GM23338 (cell line): Measurements from ENCODE around the gene ZNF354C. TPM values are rescaled to one million over a fixed set of nuclear protein-coding genes. Genes with fewer than 3 reads are reported as not detected.

Experiments used
- ATAC-seq: fragments of 200-7000 bp; cut with Tn5 transposase; 3 replicates; pipeline ENCODE4 v1.9.1; 2020
- DNase-seq: peaks from one replicate; pipeline ENCODE4 v3.0.0-alpha.2; 2015; ENCODE audit warnings: low spot score
- H2AFZ ChIP-seq: fragments of 200-600 bp; sonication (generic); 2 replicates; pipeline ENCODE4 v1.8.0; 2016; ENCODE audit warnings: antibody characterized with exemption, mild to moderate bottlenecking, moderate library complexity
- H3F3A ChIP-seq: fragments of 200-600 bp; sonication (generic); replicated peaks from 2 replicates; pipeline ENCODE4 v1.8.0; 2017; ENCODE audit warnings: antibody characterized with exemption, mixed run types, low read depth
- H3K27ac ChIP-seq: fragments of 200-600 bp; sonication (generic); 2 replicates; pipeline ENCODE4 v1.6.1; 2016; ENCODE audit warnings: low read depth
- H3K27me3 ChIP-seq: fragments of 200-600 bp; sonication (generic); 2 replicates; pipeline ENCODE4 v1.8.0; 2016; ENCODE audit warnings: mild to moderate bottlenecking, mixed run types, moderate library complexity; ENCODE audit not compliant: insufficient read depth
- H3K36me3 ChIP-seq: fragments of 200-600 bp; sonication (generic); 2 replicates; pipeline ENCODE4 v1.8.0; 2016; ENCODE audit warnings: mild to moderate bottlenecking; ENCODE audit not compliant: insufficient read depth
- H3K4me1 ChIP-seq: fragments of 200-600 bp; sonication (generic); 2 replicates; pipeline ENCODE4 v1.8.0; 2016; ENCODE audit warnings: mild to moderate bottlenecking, moderate library complexity; ENCODE audit not compliant: insufficient read depth
- H3K4me2 ChIP-seq: fragments of 200-600 bp; sonication (generic); 2 replicates; pipeline ENCODE4 v1.7.1; 2017; ENCODE audit warnings: mixed run types
- H3K4me3 ChIP-seq: fragments of 200-600 bp; sonication (generic); 2 replicates; pipeline ENCODE4 v1.6.1; 2016; ENCODE audit warnings: mixed run types
- H3K79me2 ChIP-seq: fragments of 200-600 bp; sonication (generic); replicated peaks from 2 replicates; pipeline ENCODE4 v1.8.0; 2017; ENCODE audit warnings: mild to moderate bottlenecking; ENCODE audit not compliant: insufficient read depth
- H3K9me2 ChIP-seq: fragments of 200-600 bp; sonication (generic); 2 replicates; pipeline ENCODE4 v1.8.0; 2017; ENCODE audit not compliant: insufficient read depth
- H4K20me1 ChIP-seq: fragments of 200-600 bp; sonication (generic); replicated peaks from 2 replicates; pipeline ENCODE4 v1.8.0; 2017; ENCODE audit warnings: mild to moderate bottlenecking; ENCODE audit not compliant: insufficient read depth
- H3K27ac Mint-ChIP-seq: 2 replicates; pipeline ENCODE4 v1.8.0; 2020; ENCODE audit warnings: inconsistent platforms, mild to moderate bottlenecking, moderate library complexity, mixed read lengths
- H3K27me3 Mint-ChIP-seq: 3 replicates; pipeline ENCODE4 v1.8.0; 2022; ENCODE audit warnings: low read depth, mild to moderate bottlenecking, moderate library complexity, mixed read lengths, inconsistent platforms; ENCODE audit not compliant: insufficient read depth, poor library complexity
- H3K36me3 Mint-ChIP-seq: 3 replicates; pipeline ENCODE4 v1.8.0; 2021; ENCODE audit warnings: low read depth, mild to moderate bottlenecking, inconsistent platforms, moderate library complexity, mixed read lengths
- H3K4me1 Mint-ChIP-seq: 3 replicates; pipeline ENCODE4 v1.8.0; 2020; ENCODE audit warnings: mild to moderate bottlenecking, inconsistent platforms, mixed read lengths
- H3K4me3 Mint-ChIP-seq: 3 replicates; pipeline ENCODE4 v1.8.0; 2021; ENCODE audit warnings: moderate library complexity, mild to moderate bottlenecking, inconsistent platforms, mixed read lengths
- H3K9me3 Mint-ChIP-seq: 3 replicates; pipeline ENCODE4 v1.8.0; 2020; ENCODE audit warnings: moderate library complexity, mild to moderate bottlenecking, inconsistent platforms, mixed read lengths
- CREB1 ChIP-seq: fragments of 250-450 bp; sonication (Bioruptor Pico); IDR thresholded peaks from 2 replicates; pipeline ENCODE4 v1.5.0; 2020; ENCODE audit warnings: low read depth, mild to moderate bottlenecking, moderate library complexity
- EZH2 ChIP-seq: fragments of 200-600 bp; sonication (generic); IDR thresholded peaks from one replicate; pipeline ENCODE4 v1.8.0; 2017; ENCODE audit warnings: antibody characterized with exemption, mild to moderate bottlenecking, low read depth; ENCODE audit not compliant: unreplicated experiment
- EZH2phosphoT487 ChIP-seq: fragments of 200-600 bp; sonication (generic); IDR thresholded peaks from one replicate; pipeline ENCODE4 v1.8.1; 2018; ENCODE audit warnings: antibody characterized with exemption; ENCODE audit not compliant: unreplicated experiment
- JUNB ChIP-seq: IDR thresholded peaks from one replicate; pipeline ENCODE4 v1.6.1; 2016; ENCODE audit warnings: antibody characterized with exemption; ENCODE audit not compliant: unreplicated experiment
- POLR2AphosphoS5 ChIP-seq: IDR thresholded peaks from 2 replicates; pipeline ENCODE4 v1.6.1; 2016; ENCODE audit warnings: antibody characterized with exemption, low read depth
- STAT1 ChIP-seq: IDR thresholded peaks from one replicate; pipeline ENCODE4 v1.6.1; 2016; ENCODE audit warnings: antibody characterized with exemption; ENCODE audit not compliant: unreplicated experiment
- ZNF114 ChIP-seq: fragments of 250-450 bp; sonication (Bioruptor Pico); IDR thresholded peaks from 2 replicates; pipeline ENCODE4 v1.5.0; 2020; ENCODE audit warnings: mild to moderate bottlenecking, moderate library complexity
- ZNF331 ChIP-seq: fragments of 250-450 bp; sonication (Bioruptor Pico); IDR thresholded peaks from 2 replicates; pipeline ENCODE4 v1.5.0; 2020; ENCODE audit warnings: low read depth, mild to moderate bottlenecking, moderate library complexity
- polyA plus RNA-seq: library from polyadenylated mRNA; unstranded; fragments of >200 nt; fragmentation: Nextera tagmentation; extraction: Ambion mirVana; gene quantifications from 2 replicates; pipeline ENCODE4 v1.2.1, GENCODE V29; 2016
- total RNA-seq: library from RNA; depleted of rRNA; stranded (reverse); fragments of >200 nt; shearing (Covaris generic); gene quantifications from 2 replicates; pipeline ENCODE4 v1.2.3, GENCODE V29; 2014
- TF ChIP-seq, protein P1 (sequence below): IDR thresholded peaks from one replicate; pipeline ENCODE4 v1.6.1; 2018; ENCODE audit warnings: antibody characterized with exemption; ENCODE audit not compliant: unreplicated experiment
- TF ChIP-seq, protein P2 (sequence below), 2 experiments: fragments of 200-600 bp in 1 of 2; sonication (generic) in 1 of 2; conservative IDR thresholded peaks; 2 replicates each; pipeline versions ENCODE4 v1.5.1 to v1.6.1; 2016 to 2017; ENCODE audit warnings: antibody characterized with exemption in 2 of 2, low read depth in 2 of 2, mild to moderate bottlenecking in 2 of 2, moderate library complexity in 1 of 2
- TF ChIP-seq, protein P3 (sequence below): IDR thresholded peaks from 2 replicates; pipeline ENCODE4 v1.6.1; 2016; ENCODE audit warnings: antibody characterized with exemption

ZNF354C gene
- total and polyA plus RNA-seq, 2 experiments from 2014 or later = 1.6 to 11.3 TPM

DNA sequence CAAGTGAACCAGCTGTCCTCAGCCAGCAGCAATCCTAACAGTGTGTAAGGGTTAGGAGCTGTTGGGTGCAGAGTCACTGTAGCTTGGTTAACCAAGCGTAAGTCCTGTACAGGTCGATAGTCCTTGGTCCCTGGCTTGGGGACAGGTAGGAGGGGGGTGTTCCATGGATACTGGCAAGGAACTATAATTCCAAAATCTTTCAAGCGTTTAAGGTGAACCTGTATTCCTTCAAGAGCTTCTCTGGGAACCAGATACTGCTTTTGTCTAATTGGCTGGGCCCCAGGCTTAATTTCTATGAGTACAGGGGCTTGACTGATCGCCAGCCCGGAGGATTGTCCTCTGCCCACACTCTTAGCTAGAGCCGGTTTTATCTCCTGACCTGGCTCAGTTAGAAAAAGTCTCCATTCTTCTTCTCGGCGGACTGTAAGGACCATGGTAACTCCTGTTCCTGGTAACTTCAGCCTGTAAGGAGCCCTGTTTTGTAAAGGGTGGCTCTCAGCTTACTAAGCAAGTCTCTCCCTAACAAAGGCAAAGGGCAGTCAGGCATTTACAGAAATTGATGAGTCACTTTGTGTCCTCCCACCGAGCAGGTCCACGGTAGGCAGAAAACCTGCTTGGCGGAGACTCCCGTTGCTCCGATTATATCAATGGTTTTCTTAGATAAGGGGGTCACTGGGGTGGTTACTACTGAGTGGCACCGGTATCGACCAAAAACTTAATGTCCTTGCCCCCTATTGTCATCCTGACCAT is 6.0 kb upstream of the ZNF354C start (continued):
- TF ChIP-seq, protein P1, sequence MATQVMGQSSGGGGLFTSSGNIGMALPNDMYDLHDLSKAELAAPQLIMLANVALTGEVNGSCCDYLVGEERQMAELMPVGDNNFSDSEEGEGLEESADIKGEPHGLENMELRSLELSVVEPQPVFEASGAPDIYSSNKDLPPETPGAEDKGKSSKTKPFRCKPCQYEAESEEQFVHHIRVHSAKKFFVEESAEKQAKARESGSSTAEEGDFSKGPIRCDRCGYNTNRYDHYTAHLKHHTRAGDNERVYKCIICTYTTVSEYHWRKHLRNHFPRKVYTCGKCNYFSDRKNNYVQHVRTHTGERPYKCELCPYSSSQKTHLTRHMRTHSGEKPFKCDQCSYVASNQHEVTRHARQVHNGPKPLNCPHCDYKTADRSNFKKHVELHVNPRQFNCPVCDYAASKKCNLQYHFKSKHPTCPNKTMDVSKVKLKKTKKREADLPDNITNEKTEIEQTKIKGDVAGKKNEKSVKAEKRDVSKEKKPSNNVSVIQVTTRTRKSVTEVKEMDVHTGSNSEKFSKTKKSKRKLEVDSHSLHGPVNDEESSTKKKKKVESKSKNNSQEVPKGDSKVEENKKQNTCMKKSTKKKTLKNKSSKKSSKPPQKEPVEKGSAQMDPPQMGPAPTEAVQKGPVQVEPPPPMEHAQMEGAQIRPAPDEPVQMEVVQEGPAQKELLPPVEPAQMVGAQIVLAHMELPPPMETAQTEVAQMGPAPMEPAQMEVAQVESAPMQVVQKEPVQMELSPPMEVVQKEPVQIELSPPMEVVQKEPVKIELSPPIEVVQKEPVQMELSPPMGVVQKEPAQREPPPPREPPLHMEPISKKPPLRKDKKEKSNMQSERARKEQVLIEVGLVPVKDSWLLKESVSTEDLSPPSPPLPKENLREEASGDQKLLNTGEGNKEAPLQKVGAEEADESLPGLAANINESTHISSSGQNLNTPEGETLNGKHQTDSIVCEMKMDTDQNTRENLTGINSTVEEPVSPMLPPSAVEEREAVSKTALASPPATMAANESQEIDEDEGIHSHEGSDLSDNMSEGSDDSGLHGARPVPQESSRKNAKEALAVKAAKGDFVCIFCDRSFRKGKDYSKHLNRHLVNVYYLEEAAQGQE = no peak
- TF ChIP-seq, protein P2, sequence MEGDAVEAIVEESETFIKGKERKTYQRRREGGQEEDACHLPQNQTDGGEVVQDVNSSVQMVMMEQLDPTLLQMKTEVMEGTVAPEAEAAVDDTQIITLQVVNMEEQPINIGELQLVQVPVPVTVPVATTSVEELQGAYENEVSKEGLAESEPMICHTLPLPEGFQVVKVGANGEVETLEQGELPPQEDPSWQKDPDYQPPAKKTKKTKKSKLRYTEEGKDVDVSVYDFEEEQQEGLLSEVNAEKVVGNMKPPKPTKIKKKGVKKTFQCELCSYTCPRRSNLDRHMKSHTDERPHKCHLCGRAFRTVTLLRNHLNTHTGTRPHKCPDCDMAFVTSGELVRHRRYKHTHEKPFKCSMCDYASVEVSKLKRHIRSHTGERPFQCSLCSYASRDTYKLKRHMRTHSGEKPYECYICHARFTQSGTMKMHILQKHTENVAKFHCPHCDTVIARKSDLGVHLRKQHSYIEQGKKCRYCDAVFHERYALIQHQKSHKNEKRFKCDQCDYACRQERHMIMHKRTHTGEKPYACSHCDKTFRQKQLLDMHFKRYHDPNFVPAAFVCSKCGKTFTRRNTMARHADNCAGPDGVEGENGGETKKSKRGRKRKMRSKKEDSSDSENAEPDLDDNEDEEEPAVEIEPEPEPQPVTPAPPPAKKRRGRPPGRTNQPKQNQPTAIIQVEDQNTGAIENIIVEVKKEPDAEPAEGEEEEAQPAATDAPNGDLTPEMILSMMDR (conservative IDR thresholded peaks at IDR 0.05; ENCODE audit: low read depth in 2 of 2) = no peak
- no peak for TF ChIP-seq JUNB
- TF ChIP-seq ZNF331 (CRISPR knock-in tag) = no peak
- no peak for TF ChIP-seq CREB1 (CRISPR knock-in tag)

DNA sequence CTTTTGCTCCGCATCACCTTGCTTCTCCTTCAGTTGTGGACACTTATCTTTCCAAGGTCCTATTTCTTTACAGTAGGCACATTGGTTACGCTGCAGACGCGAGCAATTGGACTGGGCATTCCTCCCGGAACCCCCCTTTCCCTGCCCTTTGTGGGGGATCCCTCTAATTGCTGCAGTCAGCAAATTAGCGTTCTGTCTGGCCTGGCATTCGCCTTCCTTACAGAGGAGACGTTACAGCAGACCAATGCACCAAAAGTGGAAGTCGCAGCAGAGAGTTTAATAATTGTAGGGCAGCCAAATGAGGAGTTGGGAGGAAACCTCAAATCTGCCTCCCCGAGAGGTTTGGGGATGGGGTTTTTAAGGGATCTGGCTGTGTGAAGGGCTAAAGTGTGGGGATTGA is 5.3 kb upstream of the ZNF354C start:
- ATAC-seq = no peak
- Histone ChIP-seq H3K27me3 (0 out of 2 replicates have a peak, but pooled peaks cover 7% of the 10 kb centered on the region), H3K4me2 (no peak overlapping the region), H3K79me2 (no peaks in the 10 kb centered on the region), H3F3A (no peaks in the 10 kb centered on the region), H3K9me2 (peaks cover 3% of the 10 kb centered on the region; the same call in 1 of the 2 replicates), H4K20me1 (no peaks in the 10 kb centered on the region), H3K4me1 (no peaks in the 10 kb centered on the region), H3K36me3 (no peaks in the 10 kb centered on the region), H2AFZ (no peak overlapping the region), H3K27ac (no peak overlapping the region), H3K4me3 (no peak overlapping the region)
- Mint-ChIP-seq H3K9me3 (peaks cover 80% of the 10 kb centered on the region), H3K4me3 (no peak overlapping the region), H3K27me3 (peaks cover 3% of the 10 kb centered on the region), H3K36me3 (peaks cover 27% of the 10 kb centered on the region), H3K4me1 (no peaks in the 10 kb centered on the region; the same call in 2 of the 3 replicates), H3K27ac (no peak overlapping the region)
- no peak for DNase-seq
- TF ChIP-seq POLR2AphosphoS5 (no peak), EZH2 (no peak), EZH2phosphoT487 (no peak), CREB1 (CRISPR knock-in tag) (no peak), STAT1 (no peak), ZNF114 (CRISPR knock-in tag) (no peak)
- TF ChIP-seq, protein P2 (conservative IDR thresholded peaks at IDR 0.05; ENCODE audit: low read depth in 2 of 2) = no peak
- TF ChIP-seq, protein P3, sequence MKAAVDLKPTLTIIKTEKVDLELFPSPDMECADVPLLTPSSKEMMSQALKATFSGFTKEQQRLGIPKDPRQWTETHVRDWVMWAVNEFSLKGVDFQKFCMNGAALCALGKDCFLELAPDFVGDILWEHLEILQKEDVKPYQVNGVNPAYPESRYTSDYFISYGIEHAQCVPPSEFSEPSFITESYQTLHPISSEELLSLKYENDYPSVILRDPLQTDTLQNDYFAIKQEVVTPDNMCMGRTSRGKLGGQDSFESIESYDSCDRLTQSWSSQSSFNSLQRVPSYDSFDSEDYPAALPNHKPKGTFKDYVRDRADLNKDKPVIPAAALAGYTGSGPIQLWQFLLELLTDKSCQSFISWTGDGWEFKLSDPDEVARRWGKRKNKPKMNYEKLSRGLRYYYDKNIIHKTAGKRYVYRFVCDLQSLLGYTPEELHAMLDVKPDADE = no peak
- TF ChIP-seq, protein P1 = no peak
